HL-60 (cell line): ENCODE results near the gene CARS2.
"Not testable (repeated sequence)": the region's sequence is repeated elsewhere in the genome, so short reads cannot be mapped to it uniquely, and the experiment has no call there.

Source experiments
- DNase-seq, 2 experiments: peaks; one replicate each; pipeline ENCODE4 v3.0.0-alpha.2; 2010 to 2020; ENCODE audit warnings: low read depth in 1 of 2, low spot score in 1 of 2
- H3K27ac ChIP-seq: fragments of 250-450 bp; sonication (Bioruptor Pico); replicated peaks from 2 replicates; pipeline ENCODE4 v1.5.1; 2020; ENCODE audit warnings: mild to moderate bottlenecking, moderate library complexity
- H3K27me3 ChIP-seq: fragments of 250-450 bp; sonication (Bioruptor Pico); 2 replicates; pipeline ENCODE4 v1.5.1; 2021; ENCODE audit warnings: mild to moderate bottlenecking, moderate library complexity; ENCODE audit not compliant: insufficient read depth, poor library complexity, severe bottlenecking
- H3K4me3 ChIP-seq: replicated peaks from 2 replicates; pipeline ENCODE4 v1.5.1; 2011; ENCODE audit warnings: mild to moderate bottlenecking, control low read depth, low read length; ENCODE audit not compliant: insufficient read depth
- GABPA ChIP-seq: IDR thresholded peaks from 2 replicates; pipeline ENCODE4 v1.6.1; 2012; ENCODE audit warnings: low read depth
- POLR2AphosphoS5 ChIP-seq: IDR thresholded peaks from 2 replicates; pipeline ENCODE4 v1.6.1; 2012; ENCODE audit warnings: low read depth
- SPI1 ChIP-seq: IDR thresholded peaks from 2 replicates; pipeline ENCODE4 v1.6.1; 2012; ENCODE audit warnings: low read depth, mild to moderate bottlenecking, borderline replicate concordance
- TF ChIP-seq, protein P1 (sequence below): IDR thresholded peaks from one replicate; pipeline ENCODE4 v1.5.1; 2011; ENCODE audit warnings: low read length, control low read depth, inconsistent platforms; ENCODE audit not compliant: insufficient read depth
- TF ChIP-seq, protein P2 (sequence below): IDR thresholded peaks from 2 replicates; pipeline ENCODE4 v1.6.1; 2012; ENCODE audit warnings: low read depth; ENCODE audit not compliant: insufficient replicate concordance

The CARS2 gene

DNA sequence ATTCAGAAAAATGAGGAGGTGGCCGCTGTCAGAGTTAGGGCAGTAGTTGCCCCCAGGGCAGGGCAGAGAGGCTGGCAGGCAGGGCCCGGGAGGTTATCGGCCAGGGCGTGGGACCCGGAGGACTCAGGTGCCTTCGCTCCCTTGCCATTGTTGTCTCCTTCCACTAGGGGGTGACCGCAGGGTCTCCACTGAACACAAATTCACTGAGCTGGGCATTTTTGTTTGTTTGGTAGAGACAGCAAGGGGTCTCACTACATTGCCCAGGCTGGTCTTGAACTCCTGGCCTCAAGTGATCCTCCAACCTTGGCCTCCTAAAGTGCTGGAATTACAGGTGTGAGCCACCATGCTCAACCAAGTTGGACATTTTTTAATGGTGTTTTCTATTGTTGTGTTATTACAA lies 25.1 kb downstream of the CARS2 start:
- Histone ChIP-seq H3K4me3 (no peak overlapping the region), H3K27ac (no peak overlapping the region), H3K27me3 (no peaks in the 10 kb centered on the region)
- no peak for TF ChIP-seq SPI1
- TF ChIP-seq, protein P1, sequence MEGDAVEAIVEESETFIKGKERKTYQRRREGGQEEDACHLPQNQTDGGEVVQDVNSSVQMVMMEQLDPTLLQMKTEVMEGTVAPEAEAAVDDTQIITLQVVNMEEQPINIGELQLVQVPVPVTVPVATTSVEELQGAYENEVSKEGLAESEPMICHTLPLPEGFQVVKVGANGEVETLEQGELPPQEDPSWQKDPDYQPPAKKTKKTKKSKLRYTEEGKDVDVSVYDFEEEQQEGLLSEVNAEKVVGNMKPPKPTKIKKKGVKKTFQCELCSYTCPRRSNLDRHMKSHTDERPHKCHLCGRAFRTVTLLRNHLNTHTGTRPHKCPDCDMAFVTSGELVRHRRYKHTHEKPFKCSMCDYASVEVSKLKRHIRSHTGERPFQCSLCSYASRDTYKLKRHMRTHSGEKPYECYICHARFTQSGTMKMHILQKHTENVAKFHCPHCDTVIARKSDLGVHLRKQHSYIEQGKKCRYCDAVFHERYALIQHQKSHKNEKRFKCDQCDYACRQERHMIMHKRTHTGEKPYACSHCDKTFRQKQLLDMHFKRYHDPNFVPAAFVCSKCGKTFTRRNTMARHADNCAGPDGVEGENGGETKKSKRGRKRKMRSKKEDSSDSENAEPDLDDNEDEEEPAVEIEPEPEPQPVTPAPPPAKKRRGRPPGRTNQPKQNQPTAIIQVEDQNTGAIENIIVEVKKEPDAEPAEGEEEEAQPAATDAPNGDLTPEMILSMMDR = peak; percentile 11
- peak in 1 of 2 experiments; percentile 34 for DNase-seq

DNA sequence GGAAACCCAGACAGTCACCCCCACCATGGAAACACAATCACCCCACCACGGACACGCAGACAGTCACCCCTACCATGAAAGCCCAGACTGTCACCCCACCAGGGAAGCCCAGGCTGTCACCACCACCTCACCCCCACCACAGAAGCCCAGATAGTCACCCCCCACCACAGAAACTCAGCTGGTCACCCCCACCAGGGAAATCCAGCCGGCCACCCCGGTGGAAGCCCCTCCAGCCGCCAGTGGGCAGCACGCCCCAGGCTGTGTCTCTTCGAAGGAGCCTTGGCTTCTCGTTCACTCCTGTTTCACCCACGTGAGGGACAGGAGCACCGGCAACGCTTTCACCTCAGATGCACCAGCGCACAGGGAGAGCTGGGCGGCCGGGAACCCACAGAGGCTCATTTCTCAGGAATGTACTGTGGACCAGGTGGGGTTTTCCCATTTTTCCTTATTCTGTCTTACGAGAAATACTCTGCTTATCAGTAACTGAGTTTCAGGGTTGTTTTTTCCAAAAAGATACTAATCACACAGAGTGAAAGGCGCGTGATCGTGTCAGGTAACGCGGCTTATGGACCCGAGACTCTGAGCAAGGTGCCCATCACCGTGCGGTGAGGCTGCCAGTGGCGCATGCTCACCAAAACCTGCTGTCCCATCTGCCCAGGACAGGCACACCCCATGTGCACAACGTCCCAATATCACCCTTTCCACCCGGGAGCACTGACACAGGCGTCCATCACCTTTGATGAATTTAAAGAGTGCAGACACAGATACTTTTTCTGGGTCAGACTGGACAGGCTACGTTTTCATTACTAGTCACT lies 28.0 kb downstream of the CARS2 start:
- Histone ChIP-seq H3K27ac (no peak overlapping the region), H3K27me3 (no peaks in the 10 kb centered on the region), H3K4me3 (no peak overlapping the region)
- TF ChIP-seq, protein P1 = no peak
- TF ChIP-seq GABPA (no peak), POLR2AphosphoS5 (no peak), SPI1 (no peak)
- TF ChIP-seq, protein P2, sequence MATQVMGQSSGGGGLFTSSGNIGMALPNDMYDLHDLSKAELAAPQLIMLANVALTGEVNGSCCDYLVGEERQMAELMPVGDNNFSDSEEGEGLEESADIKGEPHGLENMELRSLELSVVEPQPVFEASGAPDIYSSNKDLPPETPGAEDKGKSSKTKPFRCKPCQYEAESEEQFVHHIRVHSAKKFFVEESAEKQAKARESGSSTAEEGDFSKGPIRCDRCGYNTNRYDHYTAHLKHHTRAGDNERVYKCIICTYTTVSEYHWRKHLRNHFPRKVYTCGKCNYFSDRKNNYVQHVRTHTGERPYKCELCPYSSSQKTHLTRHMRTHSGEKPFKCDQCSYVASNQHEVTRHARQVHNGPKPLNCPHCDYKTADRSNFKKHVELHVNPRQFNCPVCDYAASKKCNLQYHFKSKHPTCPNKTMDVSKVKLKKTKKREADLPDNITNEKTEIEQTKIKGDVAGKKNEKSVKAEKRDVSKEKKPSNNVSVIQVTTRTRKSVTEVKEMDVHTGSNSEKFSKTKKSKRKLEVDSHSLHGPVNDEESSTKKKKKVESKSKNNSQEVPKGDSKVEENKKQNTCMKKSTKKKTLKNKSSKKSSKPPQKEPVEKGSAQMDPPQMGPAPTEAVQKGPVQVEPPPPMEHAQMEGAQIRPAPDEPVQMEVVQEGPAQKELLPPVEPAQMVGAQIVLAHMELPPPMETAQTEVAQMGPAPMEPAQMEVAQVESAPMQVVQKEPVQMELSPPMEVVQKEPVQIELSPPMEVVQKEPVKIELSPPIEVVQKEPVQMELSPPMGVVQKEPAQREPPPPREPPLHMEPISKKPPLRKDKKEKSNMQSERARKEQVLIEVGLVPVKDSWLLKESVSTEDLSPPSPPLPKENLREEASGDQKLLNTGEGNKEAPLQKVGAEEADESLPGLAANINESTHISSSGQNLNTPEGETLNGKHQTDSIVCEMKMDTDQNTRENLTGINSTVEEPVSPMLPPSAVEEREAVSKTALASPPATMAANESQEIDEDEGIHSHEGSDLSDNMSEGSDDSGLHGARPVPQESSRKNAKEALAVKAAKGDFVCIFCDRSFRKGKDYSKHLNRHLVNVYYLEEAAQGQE = no peak
- DNase-seq = no peak

DNA sequence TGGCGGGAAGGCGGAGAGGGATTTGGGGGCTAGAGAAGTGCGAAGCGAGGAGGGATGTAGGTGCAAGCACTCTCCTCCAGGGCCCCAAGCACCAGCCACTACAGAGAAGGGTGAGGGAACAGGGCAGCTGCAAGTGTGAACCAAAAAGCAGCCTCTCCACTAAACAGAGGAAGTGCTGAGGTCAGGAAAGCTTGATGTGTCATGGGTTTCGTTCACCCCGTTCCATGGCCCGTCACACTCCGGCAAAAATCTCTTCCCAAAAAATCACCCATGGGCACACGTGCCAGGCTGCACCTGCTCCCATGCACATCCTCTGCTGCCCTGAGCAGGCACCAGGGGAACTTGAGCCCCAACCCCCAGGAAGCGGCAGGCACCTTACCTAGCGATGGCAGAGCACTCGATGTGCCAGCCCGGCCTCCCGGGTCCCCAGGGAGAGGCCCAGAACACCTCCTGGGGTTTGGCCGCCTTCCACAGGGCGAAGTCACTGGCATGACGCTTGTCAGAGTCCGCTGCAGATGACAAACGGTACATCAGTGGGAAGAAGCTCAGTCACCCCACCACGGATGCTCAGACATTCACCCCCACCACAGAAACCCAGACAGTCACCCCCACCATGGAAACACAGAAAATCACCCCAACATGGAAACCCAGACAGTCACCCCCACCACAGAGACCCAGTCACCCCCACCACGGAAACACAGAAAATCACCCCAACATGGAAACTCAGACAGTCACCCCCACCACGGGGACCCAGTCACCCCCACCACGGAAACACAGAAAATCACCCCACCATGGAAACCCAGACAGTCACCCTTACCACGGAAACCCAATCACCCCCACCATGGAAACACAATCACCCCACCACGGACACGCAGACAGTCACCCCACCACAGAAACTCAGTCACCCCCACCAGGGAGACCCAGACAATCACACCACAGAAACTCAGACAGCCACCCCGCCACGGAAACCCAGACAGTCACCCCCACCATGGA lies 29.0 kb downstream of the CARS2 start:
- H3K4me3 ChIP-seq = no peak overlapping the region
- TF ChIP-seq SPI1 = no peak
- TF ChIP-seq GABPA = no peak
- no peak for DNase-seq
- no peaks in the 10 kb centered on the region for H3K27me3 ChIP-seq
- H3K27ac ChIP-seq = no peak overlapping the region

DNA sequence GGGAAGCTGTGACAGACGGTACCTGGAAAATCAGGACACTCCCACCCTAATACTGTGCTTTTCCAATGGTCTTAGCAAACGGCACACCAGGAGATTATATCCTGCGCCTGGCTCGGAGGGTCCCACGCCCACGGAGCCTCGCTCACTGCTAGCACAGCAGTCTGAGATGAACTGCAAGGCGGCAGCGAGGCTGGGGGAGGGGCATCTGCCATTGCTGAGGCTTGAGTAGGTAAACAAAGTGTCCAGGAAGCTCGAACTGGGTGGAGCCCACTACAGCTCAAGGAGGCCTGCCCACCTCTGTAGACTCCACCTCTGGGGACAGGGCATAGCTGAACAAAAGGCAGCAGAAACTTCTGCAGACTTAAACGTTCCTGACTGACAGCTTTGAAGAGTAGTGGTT lies 36.1 kb downstream of the CARS2 start:
- not testable (repeated sequence) for DNase-seq, H3K4me3 ChIP-seq, H3K27me3 ChIP-seq

DNA sequence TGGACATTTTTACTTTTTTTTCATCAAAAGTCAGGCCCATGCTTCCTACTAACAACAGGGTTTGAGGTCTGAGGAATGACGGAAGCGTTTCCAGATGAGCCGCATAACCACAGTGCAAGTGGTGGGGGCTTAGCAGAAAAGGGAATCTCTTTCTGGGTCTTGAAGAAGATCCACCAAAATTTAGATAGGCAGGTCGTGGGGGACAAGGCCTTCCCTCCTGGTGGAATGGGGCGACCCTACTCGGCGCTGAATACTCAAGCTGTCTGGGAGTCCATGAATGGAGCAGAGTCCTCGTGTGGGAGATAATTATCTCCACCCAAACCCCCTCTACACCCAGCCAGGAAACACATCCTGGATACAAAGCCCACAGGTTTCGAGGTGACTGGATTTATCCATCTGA lies 36.9 kb downstream of the CARS2 start:
- TF ChIP-seq, protein P1 = no peak
- TF ChIP-seq, protein P2 = no peak
- TF ChIP-seq POLR2AphosphoS5 = no peak
- no peak for TF ChIP-seq SPI1
- no peak for TF ChIP-seq GABPA
- no peak for DNase-seq
- H3K27ac ChIP-seq = no peak overlapping the region
- H3K4me3 ChIP-seq = no peak overlapping the region
- H3K27me3 ChIP-seq = no peaks in the 10 kb centered on the region

More for the DNA sequence above, 36.1 kb downstream of the CARS2 start:
- not testable (repeated sequence) for H3K27ac ChIP-seq
